Stomach smooth muscle (tissue), 2 donors: ENCODE data around the gene CCDC63.

Source experiments
- H3K27ac ChIP-seq: one replicate; pipeline ENCODE4 v1.7.0; 2013; ENCODE audit warnings: mild to moderate bottlenecking, low read length, inconsistent platforms
- H3K27me3 ChIP-seq, 2 donors: one replicate each; pipeline ENCODE4 v1.7.0; 2013; ENCODE audit warnings: low read length in 2 of 2; ENCODE audit not compliant: insufficient read depth in 2 of 2, control insufficient read depth in 1 of 2
- H3K36me3 ChIP-seq, 2 donors: one replicate each; pipeline ENCODE4 v1.7.0; 2013; ENCODE audit warnings: low read length in 2 of 2; ENCODE audit not compliant: control insufficient read depth in 2 of 2, insufficient read depth in 2 of 2
- H3K4me1 ChIP-seq: one replicate; pipeline ENCODE4 v1.7.0; 2013; ENCODE audit warnings: low read length; ENCODE audit not compliant: control insufficient read depth, insufficient read depth
- H3K4me3 ChIP-seq, 2 donors: one replicate each; pipeline ENCODE4 v1.7.0; 2013; ENCODE audit warnings: low read length in 2 of 2
- H3K9ac ChIP-seq, 2 donors: one replicate each; pipeline ENCODE4 v1.7.0; 2013; ENCODE audit warnings: low read length in 2 of 2, mild to moderate bottlenecking in 1 of 2
- H3K9me3 ChIP-seq, 2 donors: one replicate each; pipeline ENCODE4 v1.7.0; 2013; ENCODE audit warnings: low read length in 2 of 2; ENCODE audit not compliant: control insufficient read depth in 2 of 2
- donor health status: healthy.
- donor health status: Pancreatic carcinoma.

CCDC63 gene

GRCh38 chr12:110846615-110847566 is at the start of gene CCDC63:
Gene CCDC63, plus strand, starts transcription at chr12:110846987. Its CDS starts 5,968 bp downstream, at chr12:110852955.
- no peaks in the 10 kb centered on the region for H3K27me3 ChIP-seq
- H3K9ac ChIP-seq = peak within 1 kb of the TSS in 1 of 2 donors; percentile 36
- H3K4me3 ChIP-seq = peak within 1 kb of the TSS; percentile 41 to 67

GRCh38 chr12:110798461-110798860 is 48.3 kb upstream of the CCDC63 start:
- H3K27me3 ChIP-seq = no peaks in the 10 kb centered on the region

More at GRCh38 chr12:110846615-110847566, at the start of gene CCDC63:
- no peaks in the 10 kb centered on the region for H3K9me3 ChIP-seq
- no peak within 1 kb of the TSS for H3K27ac ChIP-seq
- no peaks in the 10 kb centered on the region for H3K36me3 ChIP-seq
- H3K4me1 ChIP-seq = peaks cover 14% of the 10 kb centered on the region

GRCh38 chr12:110802489-110802888 is 44.3 kb upstream of the CCDC63 start:
- no peak overlapping the region for H3K27ac ChIP-seq
- no peak overlapping the region for H3K9ac ChIP-seq

More at GRCh38 chr12:110798461-110798860, 48.3 kb upstream of the CCDC63 start:
- Histone ChIP-seq H3K27ac (no peak overlapping the region), H3K4me3 (no peak overlapping the region), H3K36me3 (no peaks in the 10 kb centered on the region), H3K4me1 (no peaks in the 10 kb centered on the region), H3K9me3 (peaks cover 5 to 9% of the 10 kb centered on the region in 2 donors), H3K9ac (no peak overlapping the region)

GRCh38 chr12:110804406-110804805 is 42.4 kb upstream of the CCDC63 start:
- H3K27me3 ChIP-seq = no peaks in the 10 kb centered on the region
- no peak overlapping the region for H3K27ac ChIP-seq
- H3K9ac ChIP-seq = no peak overlapping the region
- H3K4me1 ChIP-seq = no peaks in the 10 kb centered on the region
- no peaks in the 10 kb centered on the region for H3K36me3 ChIP-seq
- no peak overlapping the region for H3K4me3 ChIP-seq
- H3K9me3 ChIP-seq = peaks cover 10 to 14% of the 10 kb centered on the region in 2 donors

More at GRCh38 chr12:110802489-110802888, 44.3 kb upstream of the CCDC63 start:
- Histone ChIP-seq H3K36me3 (no peaks in the 10 kb centered on the region), H3K4me3 (no peak overlapping the region), H3K27me3 (no peaks in the 10 kb centered on the region), H3K4me1 (no peaks in the 10 kb centered on the region), H3K9me3 (peaks cover 10 to 14% of the 10 kb centered on the region in 2 donors)

GRCh38 chr12:110807640-110808039 is 39.1 kb upstream of the CCDC63 start:
- Histone ChIP-seq H3K27me3 (no peaks in the 10 kb centered on the region), H3K9me3 (peaks cover 5% of the 10 kb centered on the region in 2 donors), H3K9ac (no peak overlapping the region), H3K36me3 (no peaks in the 10 kb centered on the region), H3K4me3 (no peak overlapping the region), H3K4me1 (no peaks in the 10 kb centered on the region), H3K27ac (no peak overlapping the region)

DNA sequence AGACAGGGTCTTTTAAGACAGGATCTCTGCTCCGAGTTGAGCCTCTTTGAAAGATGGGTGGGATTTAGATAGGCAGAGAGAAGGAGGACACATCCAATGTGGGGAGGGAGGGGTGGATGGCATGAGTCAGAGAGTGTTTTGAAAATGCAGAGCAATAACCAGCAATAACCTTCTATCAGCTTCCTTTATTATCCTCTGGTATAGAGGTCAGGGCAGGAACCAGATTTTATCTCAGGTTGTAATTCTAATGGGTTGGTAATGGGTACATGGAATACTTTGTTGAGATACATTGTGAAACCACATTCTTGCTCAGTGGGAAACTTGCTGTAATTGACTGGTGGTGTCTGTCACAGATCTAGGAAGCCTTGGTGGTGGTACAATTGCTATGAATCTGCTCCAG is 37.6 kb upstream of the CCDC63 start:
- Histone ChIP-seq H3K27me3 (peaks cover 0 to 3% of the 10 kb centered on the region in 2 donors), H3K4me3 (no peak overlapping the region), H3K36me3 (no peaks in the 10 kb centered on the region), H3K27ac (no peak overlapping the region), H3K9ac (no peak overlapping the region), H3K4me1 (no peaks in the 10 kb centered on the region), H3K9me3 (peaks cover 4 to 5% of the 10 kb centered on the region in 2 donors)

- Histone ChIP-seq H3K27ac (no peak overlapping the region), H3K9me3 (no peaks in the 10 kb centered on the region), H3K4me1 (no peaks in the 10 kb centered on the region), H3K27me3 (peaks cover 0 to 5% of the 10 kb centered on the region in 2 donors), H3K36me3 (no peaks in the 10 kb centered on the region), H3K4me3 (no peak overlapping the region), H3K9ac (no peak overlapping the region)
These were observed 34.8 kb upstream of the CCDC63 start for GRCh38 chr12:110811972-110812371.

- Histone ChIP-seq H3K36me3 (no peaks in the 10 kb centered on the region), H3K4me3 (no peak overlapping the region), H3K27me3 (peaks cover 0 to 5% of the 10 kb centered on the region in 2 donors), H3K4me1 (no peaks in the 10 kb centered on the region), H3K27ac (no peak overlapping the region), H3K9me3 (no peaks in the 10 kb centered on the region), H3K9ac (no peak overlapping the region)
These were observed 33.5 kb upstream of the CCDC63 start for GRCh38 chr12:110813285-110813684.

DNA sequence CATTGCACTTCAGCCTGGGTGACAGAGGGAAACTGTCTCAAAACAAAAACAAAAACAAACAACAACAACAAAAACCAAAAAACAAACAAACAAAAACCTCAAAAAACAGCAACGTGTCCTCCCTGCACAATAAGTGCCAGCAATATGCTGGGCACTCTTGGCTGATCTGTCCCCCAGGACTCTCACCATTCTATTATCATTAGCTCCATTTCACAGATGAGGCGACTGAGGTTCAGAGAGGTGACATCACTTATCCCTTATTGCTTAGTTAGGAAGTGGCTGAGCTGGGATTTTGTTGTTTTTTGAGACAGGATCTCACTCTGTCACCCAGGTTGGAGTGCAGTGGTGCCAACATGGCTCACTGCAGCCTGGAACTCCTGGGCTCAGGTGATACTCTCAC is 33.0 kb upstream of the CCDC63 start:
- H3K9ac ChIP-seq = no peak overlapping the region
- no peaks in the 10 kb centered on the region for H3K9me3 ChIP-seq
- peaks cover 0 to 5% of the 10 kb centered on the region in 2 donors for H3K27me3 ChIP-seq
- H3K4me1 ChIP-seq = no peaks in the 10 kb centered on the region
- no peaks in the 10 kb centered on the region for H3K36me3 ChIP-seq
- H3K4me3 ChIP-seq = no peak overlapping the region
- H3K27ac ChIP-seq = no peak overlapping the region

GRCh38 chr12:110816248-110816647 is 30.5 kb upstream of the CCDC63 start:
- Histone ChIP-seq H3K4me1 (no peaks in the 10 kb centered on the region), H3K9me3 (no peaks in the 10 kb centered on the region), H3K27me3 (peaks cover 0 to 5% of the 10 kb centered on the region in 2 donors), H3K4me3 (no peak overlapping the region), H3K27ac (no peak overlapping the region), H3K36me3 (no peaks in the 10 kb centered on the region), H3K9ac (no peak overlapping the region)

DNA sequence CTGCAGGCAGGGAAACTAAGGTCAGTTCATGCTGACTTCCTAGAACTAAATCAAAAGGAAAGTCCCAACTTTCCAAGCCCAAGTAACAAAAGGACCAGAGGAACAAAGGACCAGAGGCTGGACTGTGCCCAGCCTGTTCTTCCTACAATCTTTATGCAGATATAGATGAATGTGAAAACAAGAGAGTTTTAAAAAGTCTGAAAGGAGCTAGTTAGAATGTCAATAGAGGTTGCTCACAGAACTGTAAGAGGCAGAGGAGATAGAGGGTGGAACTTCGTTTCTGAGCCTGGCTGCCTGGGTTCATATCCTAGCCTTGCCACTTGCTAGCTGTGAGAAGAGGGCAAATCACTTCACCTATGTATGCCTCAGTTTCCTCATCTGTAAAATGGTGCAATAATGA is 30.0 kb upstream of the CCDC63 start:
- H3K9me3 ChIP-seq = no peaks in the 10 kb centered on the region
- no peak overlapping the region for H3K9ac ChIP-seq
- H3K27ac ChIP-seq = no peak overlapping the region
- H3K4me1 ChIP-seq = no peaks in the 10 kb centered on the region
- no peaks in the 10 kb centered on the region for H3K36me3 ChIP-seq
- H3K4me3 ChIP-seq = no peak overlapping the region
- H3K27me3 ChIP-seq = peaks cover 0 to 5% of the 10 kb centered on the region in 2 donors
